PC-9 (cell line): Measurements from ENCODE around the gene ME1. TPM values are rescaled to one million over a fixed set of nuclear protein-coding genes. Genes with fewer than 3 reads are reported as not detected.

Experiments
- BruUV-seq: library from RNA; stranded (reverse); fragments of 400-500 nt; replicated peaks from 2 replicates; lab custom pipeline; 2021; lab: Mats Ljungman, UMichigan
- CTCF ChIA-PET: fragments of 300-600 bp; sonication (Branson Sonifier 250); formaldehyde crosslinking; loops from one replicate; lab custom pipeline; 2022; ENCODE audit warnings: antibody characterized with exemption; lab: Charles Lee
- POLR2A ChIA-PET: fragments of 300-600 bp; sonication (Branson Sonifier 250); formaldehyde crosslinking; loops from one replicate; lab custom pipeline; 2022; ENCODE audit warnings: antibody characterized with exemption; ENCODE audit not compliant: unreplicated experiment; lab: Charles Lee
- DNase-seq, 2 experiments: peaks; one replicate each; pipeline versions ENCODE4 v3.0.0 to v3.0.0-alpha.2; 2015 to 2022; ENCODE audit warnings: mixed read lengths in 1 of 2
- H2AFZ ChIP-seq: fragments of 200-600 bp; sonication (generic); 2 replicates; pipeline ENCODE4 v1.8.1; 2017; ENCODE audit warnings: antibody characterized with exemption
- H3F3A ChIP-seq: fragments of 200-600 bp; sonication (generic); 2 replicates; pipeline ENCODE4 v1.8.1; 2017; ENCODE audit warnings: antibody characterized with exemption, mild to moderate bottlenecking, low read depth; ENCODE audit not compliant: insufficient read depth
- H3K27ac ChIP-seq: fragments of 200-600 bp; sonication (generic); 2 replicates; pipeline ENCODE4 v1.6.1; 2016; ENCODE audit warnings: mixed run types
- H3K27me3 ChIP-seq: fragments of 200-600 bp; sonication (generic); 2 replicates; pipeline ENCODE4 v1.6.1; 2016; ENCODE audit warnings: low read depth, mixed run types; ENCODE audit not compliant: insufficient read depth
- H3K36me3 ChIP-seq: fragments of 200-600 bp; sonication (generic); 2 replicates; pipeline ENCODE4 v1.6.1; 2016; ENCODE audit warnings: low read depth, mixed run types
- H3K4me1 ChIP-seq: fragments of 200-600 bp; sonication (generic); replicated peaks from 2 replicates; pipeline ENCODE4 v1.6.1; 2016; ENCODE audit warnings: mixed run types; ENCODE audit not compliant: insufficient read depth
- H3K4me2 ChIP-seq: fragments of 200-600 bp; sonication (generic); 2 replicates; pipeline ENCODE4 v1.6.1; 2017; ENCODE audit warnings: mixed run types
- H3K4me3 ChIP-seq: fragments of 200-600 bp; sonication (generic); 2 replicates; pipeline ENCODE4 v1.6.1; 2016; ENCODE audit warnings: mixed run types
- H3K79me2 ChIP-seq: fragments of 200-600 bp; sonication (generic); 2 replicates; pipeline ENCODE4 v1.6.1; 2017; ENCODE audit warnings: low read depth, mixed run types
- H3K9me2 ChIP-seq: fragments of 200-600 bp; sonication (generic); 2 replicates; pipeline ENCODE4 v1.8.1; 2017; ENCODE audit warnings: mild to moderate bottlenecking; ENCODE audit not compliant: insufficient read depth
- H3K9me3 ChIP-seq: fragments of 200-600 bp; sonication (generic); 2 replicates; pipeline ENCODE4 v1.8.1; 2016; ENCODE audit warnings: low read depth; ENCODE audit not compliant: insufficient read depth
- H4K20me1 ChIP-seq: fragments of 200-600 bp; sonication (generic); 2 replicates; pipeline ENCODE4 v1.8.1; 2017; ENCODE audit not compliant: insufficient read depth
- CTCF ChIP-seq: fragments of 200-600 bp; sonication (generic); conservative IDR thresholded peaks from 2 replicates; pipeline ENCODE4 v1.6.1; 2017; ENCODE audit warnings: mixed run types, antibody characterized with exemption, mild to moderate bottlenecking, moderate library complexity
- EZH2 ChIP-seq: fragments of 200-600 bp; sonication (generic); IDR thresholded peaks from 2 replicates; pipeline ENCODE4 v1.8.0; 2017; ENCODE audit warnings: antibody characterized with exemption, low read depth
- intact Hi-C: fragments of 100-400 bp; cut with micrococcal nuclease; formaldehyde crosslinking; loops from one replicate; pipeline ENCODE4 v1.10.0; 2022; ENCODE audit not compliant: unreplicated experiment
- total RNA-seq: library from RNA; stranded (reverse); gene quantifications from 2 replicates; pipeline ENCODE4 v1.2.3, GENCODE V29; 2021

Gene ME1
- total RNA-seq, 1 experiment from 2014 or later: 111 TPM

GRCh38 chr6:83470587-83470986, 39.7 kb upstream of the ME1 start:
- intact Hi-C loops: no loop called here
- BruUV-seq: no TSS peak
- no peak for DNase-seq
- Histone ChIP-seq H3K4me1 (no peaks in the 10 kb centered on the region), H3K79me2 (no peaks in the 10 kb centered on the region), H3K9me3 (no peaks in the 10 kb centered on the region), H2AFZ (no peak overlapping the region), H4K20me1 (no peaks in the 10 kb centered on the region), H3K27ac (no peak overlapping the region), H3K27me3 (no peaks in the 10 kb centered on the region), H3F3A (no peaks in the 10 kb centered on the region), H3K4me2 (no peak overlapping the region), H3K9me2 (no peaks in the 10 kb centered on the region), H3K36me3 (no peaks in the 10 kb centered on the region), H3K4me3 (no peak overlapping the region)
- ChIA-PET CTCF (no interaction called here), POLR2A (no interaction called here)
- TF ChIP-seq CTCF (no peak), EZH2 (no peak)

- BruUV-seq: no TSS peak
- no peak overlapping the region for H3K27ac ChIP-seq
- intact Hi-C loops: no loop called here
- no peak for DNase-seq
- no peak overlapping the region for H3K4me3 ChIP-seq
- no peaks in the 10 kb centered on the region for H3K36me3 ChIP-seq
- no peaks in the 10 kb centered on the region for H3K79me2 ChIP-seq
- H3F3A ChIP-seq: no peaks in the 10 kb centered on the region
- no peaks in the 10 kb centered on the region for H4K20me1 ChIP-seq
- H2AFZ ChIP-seq: no peak overlapping the region
- CTCF ChIA-PET: no interaction called here
- H3K4me2 ChIP-seq: no peak overlapping the region
- no peak for TF ChIP-seq EZH2
- no peak for TF ChIP-seq CTCF
- H3K4me1 ChIP-seq: no peaks in the 10 kb centered on the region
- POLR2A ChIA-PET: no interaction called here
- no peaks in the 10 kb centered on the region for H3K9me3 ChIP-seq
- H3K9me2 ChIP-seq: no peaks in the 10 kb centered on the region
- H3K27me3 ChIP-seq: no peaks in the 10 kb centered on the region
Observed at GRCh38 chr6:83470001-83470400, 39.1 kb upstream of the ME1 start.

- H3F3A ChIP-seq: no peaks in the 10 kb centered on the region
- intact Hi-C loops: no loop called here
- H3K4me1 ChIP-seq: no peaks in the 10 kb centered on the region
- H3K27ac ChIP-seq: no peak overlapping the region
- H3K36me3 ChIP-seq: no peaks in the 10 kb centered on the region
- no peaks in the 10 kb centered on the region for H3K27me3 ChIP-seq
- no peak overlapping the region for H2AFZ ChIP-seq
- no TSS peak for BruUV-seq
- no peaks in the 10 kb centered on the region for H3K9me3 ChIP-seq
- no peaks in the 10 kb centered on the region for H4K20me1 ChIP-seq
- ChIA-PET POLR2A (interaction anchor here (0.5 kb wide), 1 partner anchor 16 kb away, joined by 10 read pairs; no protein-coding TSS in a partner anchor), CTCF (no interaction called here)
- TF ChIP-seq EZH2 (no peak), CTCF (no peak)
- no peaks in the 10 kb centered on the region for H3K79me2 ChIP-seq
- no peaks in the 10 kb centered on the region for H3K9me2 ChIP-seq
- DNase-seq: no peak
- H3K4me2 ChIP-seq: no peak overlapping the region
- no peak overlapping the region for H3K4me3 ChIP-seq
Observed at GRCh38 chr6:83467620-83468036, 36.8 kb upstream of the ME1 start.
